ENCODE results near the gene GPR82.
"Not testable (repeated sequence)": the region's sequence is repeated elsewhere in the genome, so short reads cannot be mapped to it uniquely, and the experiment has no call there.

The GPR82 gene, protein sequence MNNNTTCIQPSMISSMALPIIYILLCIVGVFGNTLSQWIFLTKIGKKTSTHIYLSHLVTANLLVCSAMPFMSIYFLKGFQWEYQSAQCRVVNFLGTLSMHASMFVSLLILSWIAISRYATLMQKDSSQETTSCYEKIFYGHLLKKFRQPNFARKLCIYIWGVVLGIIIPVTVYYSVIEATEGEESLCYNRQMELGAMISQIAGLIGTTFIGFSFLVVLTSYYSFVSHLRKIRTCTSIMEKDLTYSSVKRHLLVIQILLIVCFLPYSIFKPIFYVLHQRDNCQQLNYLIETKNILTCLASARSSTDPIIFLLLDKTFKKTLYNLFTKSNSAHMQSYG

DNA sequence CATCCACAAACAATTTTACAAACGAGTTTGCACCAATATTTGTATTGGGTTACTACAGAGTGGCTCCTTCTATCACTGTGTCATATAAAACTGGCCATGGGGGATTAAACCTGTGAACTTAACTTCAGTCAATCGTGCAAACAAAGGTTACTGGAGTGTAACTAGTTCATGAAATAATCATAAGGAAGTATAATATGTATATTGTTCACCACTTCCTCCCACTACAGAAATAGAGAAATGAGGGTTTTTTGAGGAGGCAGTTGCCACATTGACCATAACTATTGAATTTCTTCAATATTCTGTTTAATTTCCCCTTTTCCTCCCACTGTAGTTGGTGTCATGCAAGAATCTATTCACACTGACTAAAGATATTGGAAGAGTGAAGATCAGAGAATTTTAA lies at the start of gene GPR82:
TSS of gene GPR82 (plus strand) at position 356 of the 400 bp plus-strand sequence. CDS start 2,846 bp downstream, outside the sequence.
- DNase-seq = no peak

DNA sequence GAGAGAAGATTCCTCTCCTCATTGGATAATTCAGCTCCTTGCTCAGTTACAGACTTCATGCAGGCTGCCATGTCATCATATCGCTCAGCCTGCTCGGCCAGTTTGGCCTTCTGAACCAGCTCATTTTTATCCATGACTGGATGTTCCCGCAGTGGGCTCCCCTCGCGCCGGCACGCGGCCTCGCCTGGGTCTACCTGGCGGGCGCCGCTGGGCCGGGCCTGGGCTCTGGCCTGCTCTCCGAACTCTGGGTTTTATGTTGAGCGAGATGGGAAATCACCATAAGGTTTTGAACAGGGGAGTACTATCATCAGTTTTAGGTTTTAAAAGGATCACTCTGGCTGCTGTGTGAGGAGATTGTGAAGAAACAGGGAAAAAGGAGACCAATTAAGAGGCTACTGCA lies 47.6 kb upstream of the GPR82 start:
- DNase-seq = not testable (repeated sequence)

DNA sequence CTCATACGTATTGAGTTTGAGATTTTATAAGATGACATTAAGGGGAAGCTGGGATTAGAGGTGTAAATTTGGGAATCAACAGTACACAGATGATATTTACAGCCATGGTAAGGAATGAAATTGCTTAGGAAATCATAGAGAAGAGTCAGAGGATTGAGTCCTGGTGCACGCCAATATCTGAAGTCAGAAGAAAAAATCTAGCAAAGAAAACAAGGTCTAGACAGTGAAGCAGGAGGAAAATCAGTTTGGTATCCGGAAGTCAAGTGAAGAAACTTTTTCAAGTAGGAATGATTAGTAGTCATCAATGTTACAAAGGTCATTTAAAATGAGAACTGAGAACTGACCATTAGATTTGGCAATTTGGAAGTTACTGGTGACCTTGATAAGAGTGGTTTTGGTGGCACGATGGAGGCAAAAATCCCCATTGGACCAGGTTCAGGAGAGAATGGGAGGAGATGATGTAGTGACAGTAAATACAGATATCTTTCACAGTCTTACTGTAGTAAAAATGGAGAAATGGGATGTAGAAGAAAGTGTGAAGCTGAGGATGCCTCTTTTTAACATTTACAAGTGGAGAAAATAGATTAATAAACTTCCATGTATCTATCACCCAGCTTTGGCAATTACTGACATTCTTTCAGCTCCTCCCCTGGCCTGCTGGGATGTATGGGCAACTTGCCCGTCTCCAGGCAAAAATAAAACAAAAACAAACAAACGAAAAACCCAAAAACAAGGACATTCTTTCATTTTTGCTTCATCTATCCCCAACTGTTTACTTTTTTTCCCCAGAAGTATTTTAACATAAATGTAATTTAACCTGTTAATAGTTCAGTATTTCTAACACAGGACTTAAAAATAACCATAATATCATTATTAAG lies 46.6 kb upstream of the GPR82 start:
- no peak for DNase-seq

DNA sequence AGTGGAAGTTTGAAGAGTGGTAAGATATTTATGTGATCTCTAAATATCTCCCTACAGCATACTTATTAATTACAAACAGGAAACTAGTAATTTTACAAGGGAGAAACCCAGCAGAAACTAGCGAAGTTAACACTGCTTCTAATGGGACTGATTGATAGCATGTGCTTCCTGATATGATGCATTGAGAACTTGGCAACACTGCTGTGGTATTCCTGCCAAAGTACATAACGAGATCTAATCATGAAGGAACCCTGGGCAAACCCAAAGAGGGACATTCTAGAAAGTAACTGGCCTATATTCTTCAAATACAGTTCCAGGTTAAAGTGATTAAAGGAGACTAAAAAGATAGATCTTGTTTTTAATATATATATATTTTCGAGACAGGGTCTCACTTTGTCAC lies 39.8 kb upstream of the GPR82 start:
- DNase-seq = no peak

DNA sequence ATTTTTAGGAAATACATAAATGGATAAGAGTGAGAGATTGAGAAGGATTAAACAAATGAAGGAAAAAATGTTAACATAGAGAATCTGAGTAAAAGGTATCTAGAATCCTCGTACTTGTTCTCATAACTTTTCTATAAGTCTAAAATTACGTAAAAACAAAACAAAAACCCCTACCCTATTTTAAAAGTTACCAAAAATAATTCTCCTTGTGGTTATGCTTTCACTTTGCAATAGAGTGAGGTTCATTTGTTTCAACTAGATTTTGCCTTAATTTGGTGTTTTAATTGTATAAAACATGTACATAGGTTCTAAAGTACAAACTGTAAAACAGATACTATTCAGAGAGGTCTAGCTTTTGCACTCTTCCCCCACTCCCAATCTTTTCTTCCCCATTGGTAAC lies 39.0 kb upstream of the GPR82 start:
- DNase-seq = no peak

DNA sequence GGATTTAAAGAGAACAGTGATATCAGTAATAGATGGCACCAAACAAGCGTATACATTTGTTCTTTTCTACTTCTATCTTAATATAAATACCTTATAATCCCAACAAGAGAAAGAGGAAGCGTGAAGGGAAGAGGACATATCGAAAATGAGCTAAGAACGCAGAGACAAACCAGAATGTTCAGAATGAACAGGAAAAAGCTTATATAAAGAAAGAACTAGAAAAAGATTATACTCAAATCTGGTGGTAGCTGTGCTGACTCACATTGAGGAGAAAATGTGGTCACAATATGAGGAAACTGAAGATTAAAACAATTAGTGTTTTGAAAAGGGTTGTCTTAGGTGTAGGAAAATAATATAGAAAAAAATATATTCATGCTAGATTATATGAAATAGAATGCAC lies 37.2 kb upstream of the GPR82 start:
- DNase-seq = no peak

DNA sequence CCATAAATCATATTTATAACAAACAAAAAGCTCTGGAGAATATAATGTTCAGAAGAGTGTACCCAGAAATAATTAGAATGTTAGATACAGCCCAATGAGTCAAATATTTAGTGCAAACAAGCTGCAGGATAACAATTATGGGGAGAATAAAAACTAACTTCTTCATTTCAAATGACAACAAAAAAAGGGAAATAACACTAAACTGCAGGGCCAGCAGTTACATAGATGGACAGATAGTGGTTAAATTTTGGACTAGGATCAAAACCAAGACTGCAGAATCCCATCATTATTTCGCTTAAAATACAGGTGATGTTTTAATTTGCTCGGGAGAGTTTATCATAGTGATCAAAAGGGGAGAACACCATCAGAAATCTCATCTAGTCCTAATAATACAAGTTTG lies 35.8 kb upstream of the GPR82 start:
- DNase-seq = no peak

DNA sequence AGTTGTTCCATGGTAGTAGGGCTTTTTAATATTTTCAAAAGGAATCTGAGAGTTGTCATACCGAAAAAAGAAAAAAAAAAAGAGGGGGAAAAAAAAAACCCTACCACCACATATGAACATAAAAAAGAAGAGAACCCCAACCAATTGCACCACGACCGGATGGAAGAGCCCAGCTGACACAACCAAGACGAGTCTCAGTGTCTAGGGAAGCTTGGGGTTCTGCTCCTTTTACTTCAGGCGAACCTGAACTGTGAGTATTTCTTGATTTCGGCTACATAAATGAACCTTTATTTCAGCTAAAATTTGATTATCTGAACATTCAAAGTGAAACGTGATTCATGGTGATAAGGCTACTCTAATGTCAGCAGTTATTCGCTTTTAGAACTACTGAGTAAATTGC lies 35.1 kb upstream of the GPR82 start, which contains the start of gene GPR34:
TSS of gene GPR34 (plus strand) at position 139 of the 400 bp plus-strand sequence. CDS start 6,661 bp downstream, outside the sequence.
- peak; percentile 18 for DNase-seq

DNA sequence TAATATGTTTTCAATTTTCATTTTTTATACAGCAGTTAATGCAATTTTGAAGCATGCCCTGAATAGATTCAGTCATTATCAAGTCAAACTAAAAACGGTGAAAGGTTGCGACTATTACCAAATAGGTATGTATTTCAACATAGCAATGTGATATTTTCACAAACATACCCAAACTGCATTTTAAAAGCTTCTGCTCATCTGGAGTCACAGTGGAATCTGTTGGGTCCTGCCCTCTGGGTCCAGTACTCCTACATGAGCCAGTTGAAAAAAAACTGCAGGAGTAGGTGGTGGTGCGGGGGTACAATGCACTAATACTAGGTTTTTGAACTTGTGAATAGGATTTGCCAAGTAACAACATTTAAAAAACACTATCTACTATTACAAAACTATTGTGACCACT lies 34.3 kb upstream of the GPR82 start:
- DNase-seq = no peak

DNA sequence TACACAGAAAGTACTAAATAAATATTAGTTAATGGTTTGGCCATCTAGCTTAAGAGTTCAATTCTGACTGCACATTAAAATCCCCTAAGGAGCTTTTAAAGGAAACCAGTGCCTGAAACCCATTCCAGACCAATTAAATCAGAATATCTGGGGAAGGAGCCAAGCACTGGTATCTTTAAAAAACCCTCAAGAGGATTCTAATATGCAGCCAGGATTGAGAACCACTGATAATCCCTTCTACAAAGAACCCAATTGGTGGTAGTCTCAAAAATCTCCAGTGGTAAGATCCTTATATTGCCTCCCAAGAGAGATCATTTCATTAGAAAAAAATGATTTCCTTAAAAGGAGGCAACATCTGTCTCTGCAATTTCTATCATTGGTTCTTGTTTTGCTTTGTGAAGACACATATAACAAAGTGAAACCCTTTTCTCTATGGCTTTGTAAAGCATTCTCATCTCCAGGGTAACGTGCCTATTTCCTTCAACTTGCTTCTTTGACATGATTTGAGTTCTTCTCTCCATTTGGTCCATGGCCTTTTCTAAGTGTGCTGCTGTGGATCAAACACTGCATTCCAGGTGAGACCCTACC lies 31.7 kb upstream of the GPR82 start:
- DNase-seq = no peak

DNA sequence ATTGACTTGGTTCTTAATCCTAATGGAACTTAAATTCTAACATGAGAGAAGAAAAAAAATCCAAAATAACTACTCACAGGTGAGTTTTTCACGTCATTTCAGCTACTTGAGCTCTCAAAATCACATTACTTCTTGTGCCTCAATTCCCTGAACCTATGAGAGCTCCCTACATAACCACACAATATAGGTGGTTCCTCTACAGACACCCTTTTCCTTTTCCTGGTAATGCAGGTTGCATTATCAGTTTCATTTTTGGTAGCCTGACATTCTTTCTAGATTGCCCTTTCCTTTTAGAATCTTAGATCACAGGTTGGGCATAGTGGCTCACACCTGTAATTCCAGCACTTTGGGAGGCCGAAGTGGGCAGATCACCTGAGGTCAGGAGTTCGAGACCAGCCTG lies 31.0 kb upstream of the GPR82 start:
- no peak for DNase-seq

DNA sequence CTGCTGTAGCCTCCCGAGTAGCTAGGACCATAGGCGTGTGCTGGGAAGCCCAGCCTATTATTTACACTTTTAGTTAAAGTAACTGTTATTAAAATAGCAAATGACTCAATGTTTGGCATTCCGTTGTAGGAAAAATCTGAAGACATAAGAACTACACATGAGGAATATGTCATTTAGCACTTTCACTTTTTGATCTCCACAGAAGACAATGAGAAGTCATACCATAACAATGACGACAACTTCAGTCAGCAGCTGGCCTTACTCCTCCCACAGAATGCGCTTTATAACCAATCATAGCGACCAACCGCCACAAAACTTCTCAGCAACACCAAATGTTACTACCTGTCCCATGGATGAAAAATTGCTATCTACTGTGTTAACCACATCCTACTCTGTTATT lies 28.6 kb upstream of the GPR82 start:
- DNase-seq = peak; percentile 28

DNA sequence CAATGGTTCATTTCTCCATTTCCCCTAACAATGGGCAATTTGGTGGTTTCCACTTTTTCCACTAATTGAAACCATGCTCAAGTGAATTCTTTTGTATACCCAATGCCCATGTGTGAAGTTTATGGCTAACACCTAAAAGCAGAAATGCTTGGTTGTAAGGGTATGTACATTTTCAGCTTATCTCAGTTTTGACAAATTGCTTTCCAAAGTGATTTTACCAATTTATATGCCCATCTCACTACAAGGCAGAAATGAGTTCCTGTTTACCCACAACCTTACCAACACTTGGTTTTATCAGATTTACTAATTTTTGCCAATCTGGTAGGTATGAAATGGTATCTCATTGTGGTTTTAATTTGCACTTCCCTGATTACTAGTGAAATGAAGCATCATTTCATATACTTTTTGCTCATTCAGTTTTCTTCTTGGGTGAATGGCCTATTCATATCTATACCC lies 20.4 kb upstream of the GPR82 start:
- DNase-seq = no peak

DNA sequence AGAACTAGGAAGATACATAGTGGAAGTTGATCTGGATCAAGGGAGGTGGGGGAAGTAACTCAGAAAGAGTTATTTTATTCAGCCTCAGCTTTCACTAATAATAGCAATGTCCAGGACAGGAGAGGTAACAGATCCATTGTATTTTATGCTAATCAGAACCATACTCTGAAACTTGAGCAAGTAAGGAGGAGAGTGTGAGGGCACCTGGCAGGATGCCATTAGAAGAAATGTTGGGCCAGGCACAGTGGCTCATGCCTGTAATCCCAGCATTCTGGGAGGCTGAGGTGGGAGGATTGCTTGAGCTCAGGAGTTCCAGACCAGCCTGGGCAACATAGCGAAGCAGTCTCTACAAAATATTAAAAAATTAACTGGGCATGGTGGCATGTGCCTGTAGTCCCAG lies 18.9 kb upstream of the GPR82 start:
- DNase-seq = no peak

DNA sequence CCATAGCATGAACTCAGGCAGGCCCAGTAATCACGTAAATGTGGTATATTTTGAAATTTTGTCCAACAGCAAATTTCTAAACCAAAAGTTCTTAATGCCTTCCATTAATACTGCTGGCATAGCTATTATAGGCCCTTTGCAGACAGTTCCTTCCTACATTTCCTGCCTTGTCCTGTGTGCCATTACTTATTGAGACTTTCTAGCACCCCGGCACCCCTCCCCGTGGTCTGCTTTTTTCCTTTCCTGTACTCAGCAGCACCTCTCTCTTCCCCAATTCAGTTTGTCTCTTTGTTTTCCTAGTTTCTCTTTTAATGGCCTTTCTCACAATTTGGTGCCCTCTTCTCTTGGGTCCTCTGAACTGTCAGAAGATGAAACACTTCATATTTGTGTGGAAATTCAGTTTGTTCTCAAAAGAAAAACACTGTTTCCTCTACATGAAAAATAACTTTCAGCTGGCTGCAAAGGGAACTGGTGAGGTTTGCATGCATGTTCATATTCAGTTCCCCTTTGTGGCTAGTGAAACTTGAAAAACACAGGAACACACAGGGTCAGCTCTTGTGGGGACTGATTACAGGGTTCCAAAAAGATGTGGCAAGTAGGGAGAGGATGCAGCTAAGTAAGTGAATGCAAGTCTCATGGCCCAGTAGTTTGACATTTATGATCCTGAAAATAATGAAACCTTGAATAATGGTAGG lies 18.2 kb upstream of the GPR82 start:
- no peak for DNase-seq

DNA sequence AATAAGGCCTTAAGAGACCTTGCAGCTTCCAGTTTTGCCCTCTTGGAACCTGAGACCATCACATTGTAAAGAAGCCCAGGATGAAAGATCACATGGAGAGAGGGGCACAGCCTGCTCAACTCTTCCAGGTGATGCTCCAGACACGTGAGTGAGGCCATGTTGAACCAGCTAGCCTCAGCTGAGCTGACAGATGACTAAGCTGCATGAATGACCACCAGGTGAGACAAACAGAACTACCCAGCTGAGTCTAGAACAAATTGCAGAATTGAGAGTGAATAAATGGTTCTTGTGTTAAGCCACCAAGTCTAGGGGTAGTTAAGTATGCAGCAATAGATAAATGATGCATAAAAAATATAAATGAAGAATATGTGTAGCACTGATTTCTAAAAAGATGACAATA lies 16.8 kb upstream of the GPR82 start:
- DNase-seq = no peak

DNA sequence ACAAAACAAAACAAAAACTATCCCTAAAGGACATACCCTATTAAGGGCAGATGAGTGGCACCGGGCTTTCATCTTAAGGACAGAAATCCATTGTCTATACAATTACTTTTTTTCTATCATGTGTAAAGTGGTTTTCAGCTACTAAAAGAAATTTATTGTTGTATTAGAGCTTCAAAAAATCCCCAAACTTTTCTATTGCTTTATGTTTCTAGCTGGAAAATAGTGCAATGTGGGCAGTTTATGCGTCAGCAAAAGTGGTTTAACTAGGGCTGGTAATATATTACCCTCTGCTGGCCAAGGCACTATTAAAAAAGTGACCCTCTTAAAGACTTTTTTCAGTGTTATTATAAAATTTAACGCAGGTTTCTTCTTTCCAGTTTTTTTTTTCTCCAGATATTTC lies 15.5 kb upstream of the GPR82 start:
- no peak for DNase-seq

DNA sequence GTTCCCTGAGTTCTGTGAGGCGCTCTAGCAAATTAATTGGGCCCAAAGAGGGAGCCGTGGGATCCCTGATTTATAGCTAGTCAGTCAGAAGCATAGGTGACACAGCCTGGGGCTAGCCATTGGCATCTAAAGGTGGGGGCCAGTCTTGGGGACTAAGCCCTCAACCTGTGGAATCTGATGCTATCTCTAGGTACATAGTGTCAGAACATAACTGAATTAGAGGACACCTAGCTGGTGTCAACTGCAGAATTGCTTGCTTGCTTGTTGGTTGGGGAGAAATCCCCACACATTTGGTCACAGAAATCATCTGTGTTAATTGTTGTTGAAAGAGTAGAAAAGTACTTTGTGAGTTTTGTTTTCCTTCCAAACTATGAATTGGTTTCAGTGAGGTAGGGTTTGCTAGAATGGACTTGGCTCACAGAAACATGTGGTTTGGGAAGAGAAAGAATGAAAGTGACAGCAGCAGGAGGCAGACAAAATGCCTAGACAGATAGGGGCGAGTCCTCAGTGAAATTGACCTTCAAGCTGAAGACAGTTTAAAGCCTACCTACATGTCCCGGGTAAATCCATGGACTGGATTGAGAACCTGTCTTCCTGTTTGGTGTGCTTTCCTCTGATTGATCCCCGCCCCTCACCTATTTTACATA lies 12.8 kb upstream of the GPR82 start:
- no peak for DNase-seq

DNA sequence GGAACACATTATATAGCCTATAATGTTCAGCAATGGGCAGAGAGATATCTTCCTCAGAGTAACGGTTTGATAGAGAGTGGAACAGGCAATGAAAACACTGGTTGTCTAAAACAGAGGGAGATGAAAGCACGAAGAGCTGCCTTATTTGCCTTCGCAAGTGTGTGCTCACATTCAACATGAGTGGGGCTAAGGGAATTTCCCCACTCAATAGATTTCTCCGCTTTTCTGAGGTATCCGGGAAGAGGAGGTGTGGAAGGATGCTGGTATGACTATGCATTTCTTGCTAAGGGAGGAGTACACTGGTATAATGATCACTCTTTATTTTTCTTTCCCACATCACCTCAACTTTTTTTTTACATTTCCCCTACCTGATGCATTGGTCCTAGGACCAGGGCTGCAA lies 7.8 kb upstream of the GPR82 start:
- DNase-seq = no peak

DNA sequence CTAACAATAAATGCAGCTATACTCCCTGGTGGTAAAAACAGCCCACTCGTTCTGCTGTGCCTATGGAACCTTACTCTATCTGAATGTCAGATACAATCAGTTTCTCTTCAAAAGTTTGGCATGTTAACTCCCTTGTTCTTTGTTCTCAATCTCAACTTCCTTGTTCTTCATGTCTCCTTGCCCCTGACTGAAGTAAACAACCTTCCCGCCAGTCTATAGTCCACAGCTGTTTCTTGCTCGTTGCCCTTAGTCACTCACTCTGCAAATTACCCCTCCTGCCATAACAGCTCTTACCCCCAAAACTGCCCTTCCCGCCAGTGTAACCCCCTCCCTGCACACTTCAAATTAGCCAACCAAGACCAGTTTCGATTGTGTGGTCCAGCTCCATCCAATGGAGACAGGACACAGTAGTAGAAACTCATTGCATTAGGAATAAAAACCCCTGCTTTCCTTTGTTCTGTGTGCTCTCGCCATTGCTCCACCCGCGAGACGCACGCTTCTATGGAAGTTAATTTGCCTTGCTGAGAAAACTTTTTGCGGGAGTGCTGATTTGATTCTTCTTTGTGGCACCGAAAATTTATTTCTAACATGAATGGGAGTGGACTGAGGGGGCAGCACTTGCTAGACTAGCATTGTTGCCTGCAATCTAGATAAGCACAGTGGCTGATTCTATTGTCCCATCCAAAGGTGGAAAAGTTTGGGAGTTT lies 7.1 kb upstream of the GPR82 start:
- DNase-seq = no peak

DNA sequence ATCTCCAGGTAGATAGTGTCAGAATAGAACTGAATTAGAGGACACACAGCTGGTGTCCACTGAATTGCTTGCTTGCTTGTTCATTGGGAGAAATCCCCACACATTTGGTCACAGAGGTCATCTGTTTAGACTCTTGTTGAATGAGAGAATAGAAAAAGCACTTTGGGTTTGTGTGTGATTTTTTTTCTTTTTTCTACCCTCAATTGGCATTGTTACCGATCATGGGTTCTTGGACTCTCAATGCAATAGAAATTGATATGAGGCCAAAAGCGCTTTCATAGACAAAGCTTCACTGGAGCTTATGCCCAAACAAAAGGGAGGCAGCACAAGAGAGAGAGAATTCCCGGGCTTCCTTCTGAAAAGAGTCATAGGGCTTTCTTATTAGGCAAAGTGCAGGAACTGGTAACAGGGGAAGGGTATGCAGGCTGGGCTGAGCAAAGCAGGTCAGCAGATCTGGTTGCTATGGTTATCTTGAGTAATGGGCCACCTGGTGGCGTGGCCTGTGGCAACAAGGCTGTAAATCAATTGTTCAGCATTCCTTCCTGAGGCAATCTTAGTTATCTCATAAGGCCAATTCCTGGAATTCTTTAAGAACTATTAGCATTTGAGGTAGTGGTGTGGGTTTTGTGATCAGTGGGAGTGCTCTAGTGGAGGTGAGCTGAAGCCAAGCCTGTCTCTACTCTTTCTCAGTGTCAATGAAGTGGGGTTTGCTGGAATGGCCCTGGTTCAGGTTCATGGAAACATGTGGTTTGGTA lies 5.3 kb upstream of the GPR82 start:
- DNase-seq = no peak

All from activated CD4-positive, alpha-beta T cell treated with anti-CD3 and anti-CD28 coated beads for 48 hours (primary cell).